Endothelial cell of umbilical vein (primary cell): Measurements from ENCODE around the gene MROH2A. TPM values are rescaled to one million over a fixed set of nuclear protein-coding genes. Genes with fewer than 3 reads are reported as not detected.

ENCODE experiments used
- BruUV-seq: library from RNA; stranded (reverse); fragments of 400-500 nt; replicated peaks from 2 replicates; lab custom pipeline; 2021; lab: Mats Ljungman, UMichigan
- CTCF ChIA-PET: fragments of 300-600, 350-600 bp; sonication (Branson Sonifier 250); formaldehyde crosslinking; loops from one replicate; lab custom pipeline; 2021; ENCODE audit warnings: antibody characterized with exemption, inconsistent platforms; lab: Charles Lee
- POLR2A ChIA-PET: fragments of 300-600, 350-600 bp; sonication (Branson Sonifier 250); formaldehyde crosslinking; loops from one replicate; lab custom pipeline; 2021; ENCODE audit warnings: antibody characterized with exemption, inconsistent platforms; lab: Charles Lee
- DNase-seq: peaks from one replicate; pipeline ENCODE4 v3.0.0-alpha.2; 2011; ENCODE audit warnings: low read depth, low spot score
- FAIRE-seq: peaks from 2 replicates; lab custom pipeline; 2011; peaks lifted over from hg19 to GRCh38; lab: Jason Lieb, UNC
- H2AFZ ChIP-seq: 2 replicates; pipeline ENCODE4 v1.6.0; 2012; ENCODE audit warnings: low read depth, low read length, control low read depth, inconsistent platforms
- H3K27ac ChIP-seq: 2 replicates; pipeline ENCODE4 v1.5.1; 2011; ENCODE audit warnings: low read depth, mild to moderate bottlenecking, control low read depth, low read length, moderate library complexity; ENCODE audit not compliant: insufficient read depth
- H3K27me3 ChIP-seq, 2 experiments: 2 replicates each; pipeline versions ENCODE4 v1.6.0 to v1.6.1; 2011; ENCODE audit warnings: low read length in 2 of 2, mixed read lengths in 1 of 2; ENCODE audit not compliant: control insufficient read depth in 2 of 2, insufficient read depth in 2 of 2
- H3K36me3 ChIP-seq, 2 experiments: 2 replicates in 1 of 2; 3 replicates in 1 of 2; pipeline ENCODE4 v1.5.1; 2011; ENCODE audit warnings: low read length in 2 of 2, mild to moderate bottlenecking in 1 of 2, moderate library complexity in 1 of 2; ENCODE audit not compliant: control insufficient read depth in 2 of 2, insufficient read depth in 2 of 2; ENCODE audit errors: extremely low read depth in 1 of 2
- H3K4me1 ChIP-seq: 3 replicates; pipeline ENCODE4 v1.5.1; 2011; ENCODE audit warnings: mild to moderate bottlenecking, low read length; ENCODE audit not compliant: control insufficient read depth, insufficient read depth; ENCODE audit errors: extremely low read depth
- H3K4me2 ChIP-seq: 2 replicates; pipeline ENCODE4 v1.6.1; 2011; ENCODE audit warnings: low read length, control low read depth, mixed read lengths; ENCODE audit not compliant: insufficient read depth
- H3K4me3 ChIP-seq, 3 experiments: fragments of 200-600 bp in 1 of 3; sonication (generic), shearing (Covaris generic) in 1 of 3; replicated peaks in 1 of 3; 2 replicates each; pipeline ENCODE4 v1.5.1; 2011 to 2016; ENCODE audit warnings: control low read depth in 3 of 3, low read length in 3 of 3, mild to moderate bottlenecking in 2 of 3, inconsistent platforms in 1 of 3, low read depth in 1 of 3, moderate library complexity in 1 of 3; ENCODE audit not compliant: insufficient read depth in 1 of 3
- H3K79me2 ChIP-seq: 2 replicates; pipeline ENCODE4 v1.6.0; 2012; ENCODE audit warnings: low read length, inconsistent platforms; ENCODE audit not compliant: control insufficient read depth, insufficient read depth
- H3K9ac ChIP-seq: replicated peaks from 2 replicates; pipeline ENCODE3; 2011; ENCODE audit warnings: low read length, control low read depth; ENCODE audit not compliant: insufficient read depth; ENCODE audit errors: extremely low read depth
- H3K9me1 ChIP-seq: replicated peaks from 3 replicates; pipeline ENCODE4 v1.6.0; 2011; ENCODE audit warnings: mild to moderate bottlenecking, low read length; ENCODE audit not compliant: control insufficient read depth, insufficient read depth; ENCODE audit errors: extremely low read depth
- H3K9me3 ChIP-seq: replicated peaks from 2 replicates; pipeline ENCODE4 v1.5.1; 2012; ENCODE audit warnings: low read length, inconsistent platforms; ENCODE audit not compliant: control insufficient read depth, insufficient read depth
- H4K20me1 ChIP-seq: replicated peaks from 2 replicates; pipeline ENCODE3; 2011; ENCODE audit warnings: mild to moderate bottlenecking, low read length; ENCODE audit not compliant: control insufficient read depth, insufficient read depth; ENCODE audit errors: extremely low read depth
- EZH2 ChIP-seq: IDR thresholded peaks from 2 replicates; pipeline ENCODE4 v1.6.1; 2012; ENCODE audit warnings: borderline replicate concordance, low read depth, mild to moderate bottlenecking, moderate library complexity, low read length, inconsistent platforms; ENCODE audit not compliant: severe bottlenecking
- FOS ChIP-seq: IDR thresholded peaks from 2 replicates; pipeline ENCODE4 v1.6.1; 2011; ENCODE audit warnings: mild to moderate bottlenecking, low read length, moderate library complexity, borderline replicate concordance; ENCODE audit not compliant: insufficient read depth
- GATA2 ChIP-seq: IDR thresholded peaks from 2 replicates; pipeline ENCODE4 v1.7.0; 2011; ENCODE audit warnings: low read depth, mild to moderate bottlenecking, moderate library complexity, mixed read lengths, low read length; ENCODE audit not compliant: insufficient read length, insufficient read depth
- JUN ChIP-seq: IDR thresholded peaks from 2 replicates; pipeline ENCODE4 v1.6.1; 2011; ENCODE audit warnings: borderline replicate concordance, low read depth; ENCODE audit not compliant: insufficient read length, insufficient read depth
- MYC ChIP-seq: IDR thresholded peaks from one replicate; pipeline ENCODE4 v1.6.1; 2011; ENCODE audit warnings: mild to moderate bottlenecking, low read depth, low read length
- POLR2A ChIP-seq: IDR thresholded peaks from 2 replicates; pipeline ENCODE4 v1.6.1; 2012; ENCODE audit warnings: low read depth, mild to moderate bottlenecking, control low read depth, low read length
- POLR2AphosphoS5 ChIP-seq: IDR thresholded peaks from 2 replicates; pipeline ENCODE4 v1.6.1; 2012; ENCODE audit warnings: low read depth, mild to moderate bottlenecking, control low read depth, low read length, moderate library complexity; ENCODE audit not compliant: insufficient read depth
- dilution Hi-C: fragments of 300-500 bp; cut with MboI; formaldehyde crosslinking; loops from one replicate; pipeline ENCODE4 v1.15.0; 2019; ENCODE audit warnings: low sequenced_read_pairs; ENCODE audit not compliant: extremely low pct_ligation_motif_present
- intact Hi-C: fragments of 100-400 bp; cut with micrococcal nuclease; formaldehyde crosslinking; loops from one replicate; pipeline ENCODE4 v1.10.0; 2022
- polyA plus RNA-seq, 4 experiments: library from polyadenylated mRNA; depleted of rRNA in 3 of 4; stranded (reverse) in 3 of 4; unstranded in 1 of 4; fragments of >200 nt; gene quantifications; 2 replicates each; pipeline versions ENCODE4 v1.2.1 to v1.2.3, GENCODE V29; 2011 to 2012; ENCODE audit warnings: missing spikeins in 1 of 4
- total RNA-seq: library from RNA; stranded (reverse); gene quantifications from 2 replicates; pipeline ENCODE4 v1.2.3, GENCODE V29; 2021
- TF ChIP-seq, protein P1 (sequence below), 2 donors: IDR thresholded peaks; 1 replicate in 1 of 2; 2 replicates in 1 of 2; pipeline ENCODE4 v1.5.1; 2011; ENCODE audit warnings: low read length in 2 of 2, mild to moderate bottlenecking in 2 of 2, moderate library complexity in 2 of 2, control low read depth in 1 of 2, inconsistent platforms in 1 of 2, low read depth in 1 of 2; ENCODE audit not compliant: insufficient read depth in 1 of 2; ENCODE audit errors: extremely low read depth in 1 of 2
- TF ChIP-seq, protein P2 (sequence below): IDR thresholded peaks from 2 replicates; pipeline ENCODE4 v1.6.1; 2011; ENCODE audit not compliant: insufficient read depth, insufficient read length

Gene MROH2A
- total and polyA plus RNA-seq, 2 donors (not counting 3 experiments of a cell fraction or from before 2014, with no cell fraction given), result not detected

DNA sequence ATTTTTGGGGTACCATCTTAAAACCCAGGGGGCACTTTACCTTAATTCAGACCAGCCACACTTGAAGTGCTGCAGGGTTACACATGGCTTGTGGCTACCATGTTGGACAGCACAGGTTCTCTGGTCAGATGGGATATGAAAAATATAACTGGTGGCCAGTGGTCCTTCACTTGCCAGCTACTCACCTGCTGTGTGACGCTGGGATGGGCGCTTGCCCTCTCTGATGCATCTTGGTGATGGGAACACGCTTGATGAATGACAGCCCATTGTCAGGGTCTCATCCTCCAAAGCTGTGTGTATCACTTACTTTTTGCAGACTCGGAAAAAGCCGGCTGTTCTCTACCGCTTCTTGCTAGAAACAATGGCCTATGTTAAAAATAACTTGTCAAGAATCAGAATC is 53.7 kb downstream of the MROH2A start:
- Histone ChIP-seq H3K27me3 (no peaks in the 10 kb centered on the region), H3K4me2 (no peak overlapping the region), H4K20me1 (no peaks in the 10 kb centered on the region), H3K79me2 (peaks cover 15% of the 10 kb centered on the region), H3K9me3 (no peaks in the 10 kb centered on the region), H2AFZ (no peak overlapping the region), H3K27ac (no peak overlapping the region), H3K36me3 (peaks cover 0 to 11% of the 10 kb centered on the region in 2 experiments), H3K4me1 (no peaks in the 10 kb centered on the region), H3K4me3 (no peak overlapping the region), H3K9ac (no peak overlapping the region), H3K9me1 (no peaks in the 10 kb centered on the region)
- TF ChIP-seq, protein P1, sequence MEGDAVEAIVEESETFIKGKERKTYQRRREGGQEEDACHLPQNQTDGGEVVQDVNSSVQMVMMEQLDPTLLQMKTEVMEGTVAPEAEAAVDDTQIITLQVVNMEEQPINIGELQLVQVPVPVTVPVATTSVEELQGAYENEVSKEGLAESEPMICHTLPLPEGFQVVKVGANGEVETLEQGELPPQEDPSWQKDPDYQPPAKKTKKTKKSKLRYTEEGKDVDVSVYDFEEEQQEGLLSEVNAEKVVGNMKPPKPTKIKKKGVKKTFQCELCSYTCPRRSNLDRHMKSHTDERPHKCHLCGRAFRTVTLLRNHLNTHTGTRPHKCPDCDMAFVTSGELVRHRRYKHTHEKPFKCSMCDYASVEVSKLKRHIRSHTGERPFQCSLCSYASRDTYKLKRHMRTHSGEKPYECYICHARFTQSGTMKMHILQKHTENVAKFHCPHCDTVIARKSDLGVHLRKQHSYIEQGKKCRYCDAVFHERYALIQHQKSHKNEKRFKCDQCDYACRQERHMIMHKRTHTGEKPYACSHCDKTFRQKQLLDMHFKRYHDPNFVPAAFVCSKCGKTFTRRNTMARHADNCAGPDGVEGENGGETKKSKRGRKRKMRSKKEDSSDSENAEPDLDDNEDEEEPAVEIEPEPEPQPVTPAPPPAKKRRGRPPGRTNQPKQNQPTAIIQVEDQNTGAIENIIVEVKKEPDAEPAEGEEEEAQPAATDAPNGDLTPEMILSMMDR (IDR thresholded peaks at IDR 0.05; ENCODE audit: extremely low read depth in 1 of 2, insufficient read depth in 1 of 2, low read depth in 1 of 2, low read length in 2 of 2), result no peak
- no peak for TF ChIP-seq GATA2
- no peak for TF ChIP-seq POLR2A
- TF ChIP-seq MYC, result no peak
- no peak for TF ChIP-seq JUN
- TF ChIP-seq EZH2, result no peak
- TF ChIP-seq FOS, result no peak
- TF ChIP-seq, protein P2, sequence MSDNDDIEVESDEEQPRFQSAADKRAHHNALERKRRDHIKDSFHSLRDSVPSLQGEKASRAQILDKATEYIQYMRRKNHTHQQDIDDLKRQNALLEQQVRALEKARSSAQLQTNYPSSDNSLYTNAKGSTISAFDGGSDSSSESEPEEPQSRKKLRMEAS, result no peak
- TF ChIP-seq POLR2AphosphoS5, result no peak
- POLR2A ChIA-PET, result no interaction called here
- dilution Hi-C loops, result no loop called here
- CTCF ChIA-PET, result interaction anchor here (0.9 to 4.0 kb wide), 5 partner anchors 26 to 428 kb away, joined by 3 to 54 read pairs (median 6); no protein-coding TSS in a partner anchor
- intact Hi-C loops, result loop anchor here (1.0 to 10.0 kb wide), 2 partner anchors 383 to 547 kb away; no protein-coding TSS in a partner anchor
- DNase-seq, result no peak
- FAIRE-seq, result no peak
- BruUV-seq, result no TSS peak
